Measurements from ENCODE around the gene SUPT20H.

GRCh38 chr13:37090912-37091311 is 31.4 kb upstream of the SUPT20H start:
- TF ChIP-seq CTCF (IDR thresholded peaks at IDR 0.05; ENCODE audit: poor library complexity) (no peak), EZH2phosphoT487 (IDR thresholded peaks at IDR 0.05; ENCODE audit: low read depth, severe bottlenecking, unreplicated experiment) (no peak), EZH2 (IDR thresholded peaks at IDR 0.05; ENCODE audit: borderline replicate concordance) (no peak)
